HG03139 (cell line): ENCODE results near the gene SLC24A4.

ENCODE experiments used
- ATAC-seq: cut with Tn5 transposase; IDR thresholded peaks from one replicate; pipeline ENCODE4 v1.9.1; 2021; ENCODE audit not compliant: unreplicated experiment

SLC24A4 gene

GRCh38 chr14:92473261-92473968, 150.4 kb downstream of the SLC24A4 start:
- ATAC-seq: no peak

DNA sequence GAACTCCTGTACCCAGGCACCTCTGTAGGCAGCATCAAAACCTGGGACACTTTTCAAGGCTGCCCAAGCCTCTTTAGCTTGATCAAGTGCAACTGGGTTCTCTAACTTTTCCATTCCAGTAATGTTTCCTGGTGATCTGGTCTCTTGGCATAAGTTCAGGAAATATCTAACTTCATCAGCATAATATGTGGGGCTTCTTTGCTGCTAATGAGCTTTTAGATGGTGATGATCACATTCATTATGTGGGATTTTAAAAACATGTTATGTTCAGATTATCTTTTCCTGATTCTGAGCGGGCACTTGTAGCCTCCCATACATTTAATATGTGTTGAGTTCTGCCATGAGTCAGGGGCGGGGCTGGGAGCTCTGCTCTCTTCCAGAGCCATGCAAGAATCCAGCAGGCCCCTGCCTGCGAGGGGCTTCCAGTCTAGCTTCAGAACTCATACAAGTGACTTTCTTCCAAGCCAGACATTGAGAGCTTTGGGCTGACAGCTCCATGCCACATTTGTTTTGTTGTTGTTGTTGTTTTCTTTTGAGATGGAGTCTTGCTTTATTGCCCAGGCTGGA, 151.1 kb downstream of the SLC24A4 start:
- ATAC-seq: no peak

GRCh38 chr14:92475037-92475436, 152.1 kb downstream of the SLC24A4 start:
- ATAC-seq: no peak

- no peak for ATAC-seq
Observed at GRCh38 chr14:92475451-92476187, 152.7 kb downstream of the SLC24A4 start.

DNA sequence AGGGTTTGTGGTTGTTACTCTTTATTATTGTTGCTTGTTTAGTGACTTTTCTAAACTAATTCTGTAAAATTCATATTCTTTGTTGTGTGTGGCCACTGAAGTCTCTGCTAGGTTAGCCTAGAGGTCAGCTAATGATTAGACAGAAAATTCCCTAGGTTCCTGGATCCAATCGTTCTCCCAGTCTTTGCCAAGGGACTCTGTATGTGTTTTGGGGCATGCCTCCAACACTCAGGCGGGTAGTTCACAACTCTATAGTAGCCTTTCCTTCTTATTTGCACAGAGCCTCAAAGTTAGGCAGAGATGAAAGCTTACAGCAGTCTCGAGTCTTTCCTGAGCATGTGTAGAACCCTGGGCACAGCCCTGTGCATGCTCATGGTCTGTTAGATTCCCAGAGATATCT, 157.9 kb downstream of the SLC24A4 start:
- ATAC-seq: no peak

- no peak for ATAC-seq
Observed at GRCh38 chr14:92481386-92481785, 158.4 kb downstream of the SLC24A4 start.

- ATAC-seq: no peak
Observed at GRCh38 chr14:92481811-92482555, 159.0 kb downstream of the SLC24A4 start.

DNA sequence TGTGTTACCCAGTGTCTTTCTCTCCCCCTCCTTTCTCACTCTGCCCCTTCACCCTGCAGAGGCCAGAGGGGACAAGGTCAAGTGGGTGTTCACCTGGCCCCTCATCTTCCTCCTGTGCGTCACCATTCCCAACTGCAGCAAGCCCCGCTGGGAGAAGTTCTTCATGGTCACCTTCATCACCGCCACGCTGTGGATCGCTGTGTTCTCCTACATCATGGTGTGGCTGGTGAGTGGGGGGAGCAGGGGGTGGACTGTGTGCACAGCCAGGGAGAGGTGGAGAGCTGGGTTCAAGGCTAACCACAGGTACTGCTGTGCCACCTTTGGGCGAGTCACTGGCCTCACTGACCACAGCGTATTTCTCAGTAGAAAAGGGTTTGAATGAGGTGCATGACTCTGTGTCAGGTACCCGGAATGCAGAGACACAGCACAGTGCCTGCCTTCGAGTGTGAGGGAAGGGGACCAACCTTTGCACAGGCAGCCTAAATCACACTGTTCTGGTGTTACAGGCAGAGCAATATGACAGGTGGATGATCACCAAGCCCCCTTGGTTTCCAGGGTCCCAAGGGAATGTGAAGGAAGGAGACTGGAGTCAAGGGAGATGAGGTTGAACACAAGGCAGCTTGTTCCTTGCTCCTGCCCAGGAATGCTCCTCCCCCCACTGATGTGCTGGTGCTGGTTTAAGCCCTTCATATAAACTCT, 159.8 kb downstream of the SLC24A4 start:
- ATAC-seq: no peak

DNA sequence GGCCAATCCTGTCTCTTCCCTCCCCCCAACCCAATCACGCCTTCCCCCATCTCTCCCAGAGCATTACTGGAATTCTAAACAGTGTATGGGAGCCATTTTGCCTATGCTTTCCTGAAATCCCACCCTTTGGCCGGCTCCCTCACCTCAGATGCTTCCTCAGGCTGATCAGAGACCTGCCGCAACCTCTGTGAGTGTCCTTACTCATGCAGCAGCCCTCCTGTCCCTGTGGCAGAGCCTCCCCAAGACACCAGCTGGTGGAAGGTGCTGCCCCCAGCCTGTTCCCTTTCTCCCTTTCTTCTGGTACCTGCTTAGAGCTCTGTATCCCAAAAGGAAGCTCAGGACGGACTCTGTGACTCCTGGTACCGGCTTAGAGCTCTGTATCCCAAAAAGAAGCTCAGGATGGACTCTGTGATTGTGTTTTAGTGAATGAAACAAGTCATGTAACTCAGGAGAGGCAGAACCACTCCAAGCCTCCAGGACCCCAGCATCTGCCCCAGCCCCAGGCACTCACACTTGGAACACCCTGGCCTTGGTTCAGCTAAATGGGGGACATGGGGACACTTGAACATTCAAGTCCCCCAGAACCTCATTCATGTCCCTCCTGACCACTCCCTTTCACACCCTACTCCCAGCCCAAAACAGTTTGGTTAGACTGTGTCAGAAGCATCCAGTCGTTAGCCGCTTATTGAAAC, 161.3 kb downstream of the SLC24A4 start:
- no peak for ATAC-seq

DNA sequence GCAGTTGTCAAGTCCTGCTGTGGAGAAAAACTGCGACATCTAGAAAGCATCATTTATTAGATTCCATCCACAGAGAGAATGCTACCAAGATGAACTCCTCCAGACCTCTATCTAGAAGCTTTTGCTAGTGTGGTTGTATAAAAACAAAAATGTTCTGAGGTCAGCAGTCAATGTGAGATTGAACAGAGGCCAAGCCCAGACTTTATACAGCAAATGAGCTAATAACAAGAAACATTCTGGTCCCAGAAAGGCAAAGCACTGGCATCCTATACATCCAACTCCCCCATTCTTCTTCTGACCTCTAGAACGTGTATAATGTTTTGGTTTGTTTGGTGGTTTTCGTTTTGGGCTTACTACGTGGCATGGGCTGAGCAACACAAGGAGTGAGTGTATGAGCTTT, 163.9 kb downstream of the SLC24A4 start:
- ATAC-seq: no peak

GRCh38 chr14:92487513-92488133, 164.7 kb downstream of the SLC24A4 start:
- ATAC-seq: no peak

GRCh38 chr14:92489394-92490238, 166.7 kb downstream of the SLC24A4 start:
- no peak for ATAC-seq

DNA sequence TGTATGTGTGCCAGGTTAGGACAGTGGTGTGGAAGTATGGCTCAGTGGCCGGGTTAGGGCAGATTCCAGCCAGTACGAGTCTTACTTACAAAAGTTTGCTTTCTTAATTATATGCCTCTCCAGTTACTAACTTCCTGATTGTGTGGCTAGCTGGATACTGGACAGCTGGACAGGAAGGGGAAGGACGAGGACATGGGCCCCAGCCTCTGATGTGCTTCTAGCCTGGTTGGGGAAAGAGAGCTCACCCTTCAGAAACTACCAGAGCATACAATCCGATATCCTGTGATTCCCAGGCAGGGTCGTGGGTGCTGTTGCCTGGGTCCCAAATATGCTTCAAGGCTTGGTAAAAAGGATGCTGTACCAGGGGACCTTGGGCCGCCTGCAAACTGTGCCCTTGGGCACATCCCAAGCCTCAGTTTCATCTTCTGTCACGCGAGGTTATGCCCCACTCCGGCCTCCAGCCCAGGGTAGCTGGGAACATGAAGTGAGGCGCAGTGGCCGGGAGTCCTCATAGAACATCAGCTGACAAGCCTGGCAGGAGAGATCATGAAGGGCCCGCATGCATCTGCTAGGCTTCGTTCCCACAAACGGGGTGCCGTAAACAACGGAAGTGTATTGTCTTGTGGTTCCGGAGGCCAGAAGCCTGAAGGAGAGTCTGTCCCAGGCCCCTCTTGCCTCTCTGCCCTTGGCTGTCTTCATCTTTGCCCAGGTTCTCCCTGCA, 167.4 kb downstream of the SLC24A4 start:
- ATAC-seq: no peak

DNA sequence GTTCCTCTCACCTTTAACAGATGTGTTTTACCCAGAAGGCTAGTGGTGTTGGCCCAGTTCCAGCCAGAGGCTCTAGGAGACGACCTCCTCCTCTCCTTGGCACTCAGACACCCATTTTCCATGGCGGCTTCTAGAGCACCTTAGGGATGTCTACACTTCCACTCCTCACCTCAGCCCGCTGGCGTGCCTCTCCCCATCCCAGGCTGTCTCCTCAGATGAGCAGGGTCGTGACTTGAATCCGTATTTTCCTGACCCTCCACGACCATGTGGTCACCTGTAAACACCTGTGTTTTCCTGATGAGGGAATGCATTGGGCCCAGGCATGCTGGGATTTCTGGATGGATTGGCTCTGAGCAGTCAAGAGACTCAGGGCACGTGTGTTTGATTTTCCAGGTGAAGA, 168.8 kb downstream of the SLC24A4 start:
- no peak for ATAC-seq

DNA sequence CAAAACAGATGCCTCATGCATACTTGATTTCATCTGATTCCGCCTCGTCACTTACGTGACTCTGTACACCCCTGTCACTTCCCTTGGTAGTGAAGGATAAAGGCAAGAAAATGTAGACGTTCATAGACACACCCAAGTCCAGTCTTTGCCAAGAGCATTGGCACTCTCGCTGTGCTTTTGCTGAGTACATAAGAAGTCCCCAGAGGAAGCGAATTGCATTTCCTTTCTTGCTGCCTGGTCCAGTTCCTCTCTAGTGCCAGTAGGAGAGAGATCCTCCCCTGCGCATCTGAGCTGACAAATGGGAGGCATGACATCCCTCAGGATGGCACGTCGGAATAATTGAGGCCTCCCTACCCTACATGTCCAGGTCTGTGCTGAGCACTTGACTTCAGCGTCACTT, 169.3 kb downstream of the SLC24A4 start:
- ATAC-seq: no peak

DNA sequence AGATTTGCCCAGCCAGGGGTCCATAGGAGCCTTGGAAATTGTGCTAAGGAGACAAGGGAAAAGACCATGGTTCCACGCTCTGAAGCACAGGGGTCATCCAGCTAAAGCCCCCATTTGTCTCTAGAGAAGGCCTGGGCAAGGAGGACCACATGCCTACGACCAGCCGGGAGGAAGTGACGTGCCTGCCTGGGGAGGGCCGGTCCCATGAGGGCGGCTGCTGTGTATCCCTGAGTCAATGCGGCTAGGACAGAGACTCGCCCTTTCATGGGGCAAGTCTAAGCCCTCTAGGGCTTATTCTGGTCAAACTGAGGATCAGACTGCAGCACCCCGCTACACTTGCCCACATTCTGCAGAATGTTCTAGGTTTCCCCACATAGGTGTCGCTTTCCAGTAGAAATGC, 170.1 kb downstream of the SLC24A4 start:
- no peak for ATAC-seq

- no peak for ATAC-seq
Observed at GRCh38 chr14:92493492-92493891, 170.5 kb downstream of the SLC24A4 start.

GRCh38 chr14:92494512-92494911, 171.5 kb downstream of the SLC24A4 start:
- no peak for ATAC-seq
